GM06990 (cell line): ENCODE results near the gene SLC6A19.

ENCODE experiments used
- DNase-seq: peaks from one replicate; pipeline ENCODE4 v3.0.0-alpha.2; 2011; ENCODE audit not compliant: insufficient read length; ENCODE audit errors: extremely low read depth
- H3K27me3 ChIP-seq: replicated peaks from 2 replicates; pipeline ENCODE4 v1.6.0; 2011; ENCODE audit warnings: low read length; ENCODE audit not compliant: control insufficient read depth, insufficient read depth
- H3K36me3 ChIP-seq: 2 replicates; pipeline ENCODE4 v1.5.1; 2011; ENCODE audit warnings: low read length; ENCODE audit not compliant: control insufficient read depth, insufficient read depth
- H3K4me3 ChIP-seq: replicated peaks from 2 replicates; pipeline ENCODE4 v1.5.1; 2011; ENCODE audit warnings: low read depth, mild to moderate bottlenecking, control low read depth, low read length
- TF ChIP-seq, protein P1 (sequence below): IDR thresholded peaks from 2 replicates; pipeline ENCODE4 v1.5.1; 2011; ENCODE audit warnings: low read length, control low read depth, mild to moderate bottlenecking, inconsistent platforms; ENCODE audit not compliant: insufficient read depth, poor library complexity, severe bottlenecking

The SLC6A19 gene

DNA sequence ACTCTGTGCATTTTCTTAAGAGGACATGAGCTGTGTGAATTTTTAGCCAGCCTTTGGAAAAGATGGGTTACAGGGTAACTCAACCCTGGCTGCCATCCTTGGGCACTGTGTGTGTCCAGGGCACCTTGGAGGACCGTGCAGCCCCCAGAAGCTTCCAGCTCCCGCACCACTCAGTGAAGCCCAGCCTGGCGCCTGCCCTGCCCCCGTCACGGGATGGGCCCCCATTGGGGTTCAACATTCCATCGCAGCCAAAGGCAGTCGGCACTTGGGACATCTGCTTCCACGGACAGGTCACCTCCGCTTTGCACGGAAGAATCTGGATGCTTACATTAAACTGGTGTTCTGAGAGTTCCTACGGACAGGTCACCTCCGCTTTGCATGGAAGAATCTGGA lies 21.9 kb downstream of the SLC6A19 start:
- Histone ChIP-seq H3K36me3 (no peaks in the 10 kb centered on the region), H3K4me3 (no peak overlapping the region), H3K27me3 (no peaks in the 10 kb centered on the region; the same call in 1 of the 2 replicates)
- DNase-seq = no peak
- TF ChIP-seq, protein P1, sequence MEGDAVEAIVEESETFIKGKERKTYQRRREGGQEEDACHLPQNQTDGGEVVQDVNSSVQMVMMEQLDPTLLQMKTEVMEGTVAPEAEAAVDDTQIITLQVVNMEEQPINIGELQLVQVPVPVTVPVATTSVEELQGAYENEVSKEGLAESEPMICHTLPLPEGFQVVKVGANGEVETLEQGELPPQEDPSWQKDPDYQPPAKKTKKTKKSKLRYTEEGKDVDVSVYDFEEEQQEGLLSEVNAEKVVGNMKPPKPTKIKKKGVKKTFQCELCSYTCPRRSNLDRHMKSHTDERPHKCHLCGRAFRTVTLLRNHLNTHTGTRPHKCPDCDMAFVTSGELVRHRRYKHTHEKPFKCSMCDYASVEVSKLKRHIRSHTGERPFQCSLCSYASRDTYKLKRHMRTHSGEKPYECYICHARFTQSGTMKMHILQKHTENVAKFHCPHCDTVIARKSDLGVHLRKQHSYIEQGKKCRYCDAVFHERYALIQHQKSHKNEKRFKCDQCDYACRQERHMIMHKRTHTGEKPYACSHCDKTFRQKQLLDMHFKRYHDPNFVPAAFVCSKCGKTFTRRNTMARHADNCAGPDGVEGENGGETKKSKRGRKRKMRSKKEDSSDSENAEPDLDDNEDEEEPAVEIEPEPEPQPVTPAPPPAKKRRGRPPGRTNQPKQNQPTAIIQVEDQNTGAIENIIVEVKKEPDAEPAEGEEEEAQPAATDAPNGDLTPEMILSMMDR = no peak

GRCh38 chr5:1224631-1225030 lies 23.2 kb downstream of the SLC6A19 start:
- no peak for DNase-seq
- Histone ChIP-seq H3K4me3 (no peak overlapping the region), H3K36me3 (no peaks in the 10 kb centered on the region), H3K27me3 (no peaks in the 10 kb centered on the region; the same call in 1 of the 2 replicates)
- TF ChIP-seq, protein P1 = no peak

DNA sequence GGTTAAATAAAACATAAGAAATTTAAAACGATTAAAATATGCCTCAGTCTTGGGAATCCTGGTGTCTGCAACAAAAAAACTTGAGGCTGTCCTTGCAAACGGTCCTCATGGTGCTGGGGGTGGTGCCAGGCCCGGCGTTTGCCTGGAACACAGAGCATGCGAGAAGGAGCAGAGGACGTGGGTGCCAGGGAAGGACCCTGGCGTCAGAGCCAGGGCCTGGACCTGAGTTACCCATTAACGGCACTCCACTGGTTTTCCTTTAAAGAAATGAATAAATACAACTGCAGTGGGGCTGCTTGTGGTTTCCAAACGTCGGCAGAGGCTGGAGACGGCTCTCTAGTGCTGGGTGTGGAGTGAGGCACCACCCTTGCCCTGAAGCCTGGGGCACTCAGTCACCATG lies 23.7 kb downstream of the SLC6A19 start, which contains the start of gene SLC6A18:
SLC6A18 (plus strand) TSS at position 301 of the 400 bp plus-strand sequence; CDS start at position 398, 97 bp downstream.
- Histone ChIP-seq H3K36me3 (no peaks in the 10 kb centered on the region), H3K27me3 (no peaks in the 10 kb centered on the region; the same call in 1 of the 2 replicates), H3K4me3 (no peak within 1 kb of the TSS)
- no peak for DNase-seq
- TF ChIP-seq, protein P1 = no peak

DNA sequence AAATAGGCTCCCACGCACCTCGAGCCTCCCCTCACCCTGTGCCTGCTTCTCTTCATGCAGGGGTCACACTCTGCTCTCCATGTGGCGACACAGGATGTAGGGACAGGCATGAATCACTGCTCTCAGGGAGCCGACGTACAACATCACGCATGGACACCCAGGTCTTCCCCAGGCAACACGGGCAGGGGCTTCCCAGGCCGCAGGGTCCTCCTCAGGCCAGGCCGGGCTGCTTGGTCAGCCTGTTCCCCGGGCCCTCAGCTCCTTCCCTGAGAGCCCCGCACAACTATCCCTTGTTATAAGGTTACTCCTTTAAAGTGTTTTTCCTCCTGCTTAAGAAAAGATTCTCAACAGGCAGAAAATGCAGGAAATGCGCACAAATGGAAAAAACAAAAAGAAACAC lies 24.8 kb downstream of the SLC6A19 start:
- no peak for DNase-seq
- H3K4me3 ChIP-seq = no peak overlapping the region
- no peaks in the 10 kb centered on the region; the same call in 1 of the 2 replicates for H3K27me3 ChIP-seq
- H3K36me3 ChIP-seq = no peaks in the 10 kb centered on the region
- TF ChIP-seq, protein P1 = no peak

DNA sequence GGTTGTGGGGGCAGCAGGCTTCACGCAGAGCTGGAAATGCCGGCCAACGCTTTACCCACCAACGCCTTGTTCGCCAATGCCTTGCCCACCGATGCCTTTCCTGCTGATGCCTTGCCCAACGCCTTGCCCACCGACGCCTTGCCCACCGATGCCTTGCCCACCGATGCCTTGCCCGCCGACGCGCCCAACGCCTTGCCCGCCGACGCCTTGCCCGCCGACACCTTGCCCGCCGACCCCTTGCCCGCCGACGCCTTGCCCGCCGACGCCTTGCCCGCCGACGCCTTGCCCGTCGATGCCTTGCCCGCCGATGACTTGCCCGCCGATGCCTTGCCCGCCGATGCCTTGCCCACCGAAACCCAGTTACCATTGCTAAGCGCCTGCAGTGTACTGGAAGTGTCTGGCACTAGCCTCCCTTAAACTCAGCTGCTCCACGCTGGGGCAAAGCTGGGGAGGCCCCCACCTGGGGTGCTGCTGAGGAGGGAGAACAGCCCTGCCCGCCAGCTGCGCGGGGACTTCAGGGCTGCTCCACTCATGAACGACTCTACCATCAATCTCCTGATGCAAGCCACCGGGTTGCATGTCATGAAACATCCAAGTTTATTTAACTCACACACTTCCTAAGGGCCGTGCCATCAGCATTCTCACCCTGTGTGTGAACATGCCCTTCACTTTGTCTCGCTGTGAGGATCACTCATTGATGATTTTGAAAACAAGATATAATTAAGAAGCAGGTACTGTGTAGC lies 25.6 kb downstream of the SLC6A19 start:
- no peak for DNase-seq
- H3K36me3 ChIP-seq = no peaks in the 10 kb centered on the region
- no peaks in the 10 kb centered on the region; the same call in 1 of the 2 replicates for H3K27me3 ChIP-seq
- TF ChIP-seq, protein P1 = no peak
- no peak overlapping the region for H3K4me3 ChIP-seq
